Measurements from ENCODE around the gene CHD9. TPM values are rescaled to one million over a fixed set of nuclear protein-coding genes. Genes with fewer than 3 reads are reported as not detected.

The CHD9 gene
- total RNA-seq, 6 experiments from 2014 or later: 19.8 to 44.3 (median 30.2) TPM

DNA sequence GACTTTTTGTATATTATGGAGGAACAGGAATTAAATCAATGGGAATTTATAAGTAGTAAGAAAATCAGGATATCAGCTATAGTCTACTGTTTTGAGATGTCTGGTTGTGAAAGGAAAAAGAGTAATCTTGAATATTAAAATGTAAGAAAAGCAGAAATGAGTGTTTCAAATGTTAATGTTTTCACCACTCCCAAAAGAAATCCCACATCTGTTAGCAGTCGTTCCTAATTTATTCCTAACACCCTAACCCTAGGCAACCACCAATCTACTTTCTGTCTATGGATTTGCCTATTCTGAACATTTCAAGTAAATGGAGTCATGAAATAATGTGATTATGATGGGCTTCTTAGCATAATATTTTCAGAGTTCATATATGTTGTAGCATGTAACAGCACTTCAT is 133.0 kb downstream of the CHD9 start:
- TF ChIP-seq POLR2A (IDR thresholded peaks at IDR 0.05): no peak
- TF ChIP-seq, protein P1, sequence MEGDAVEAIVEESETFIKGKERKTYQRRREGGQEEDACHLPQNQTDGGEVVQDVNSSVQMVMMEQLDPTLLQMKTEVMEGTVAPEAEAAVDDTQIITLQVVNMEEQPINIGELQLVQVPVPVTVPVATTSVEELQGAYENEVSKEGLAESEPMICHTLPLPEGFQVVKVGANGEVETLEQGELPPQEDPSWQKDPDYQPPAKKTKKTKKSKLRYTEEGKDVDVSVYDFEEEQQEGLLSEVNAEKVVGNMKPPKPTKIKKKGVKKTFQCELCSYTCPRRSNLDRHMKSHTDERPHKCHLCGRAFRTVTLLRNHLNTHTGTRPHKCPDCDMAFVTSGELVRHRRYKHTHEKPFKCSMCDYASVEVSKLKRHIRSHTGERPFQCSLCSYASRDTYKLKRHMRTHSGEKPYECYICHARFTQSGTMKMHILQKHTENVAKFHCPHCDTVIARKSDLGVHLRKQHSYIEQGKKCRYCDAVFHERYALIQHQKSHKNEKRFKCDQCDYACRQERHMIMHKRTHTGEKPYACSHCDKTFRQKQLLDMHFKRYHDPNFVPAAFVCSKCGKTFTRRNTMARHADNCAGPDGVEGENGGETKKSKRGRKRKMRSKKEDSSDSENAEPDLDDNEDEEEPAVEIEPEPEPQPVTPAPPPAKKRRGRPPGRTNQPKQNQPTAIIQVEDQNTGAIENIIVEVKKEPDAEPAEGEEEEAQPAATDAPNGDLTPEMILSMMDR (IDR thresholded peaks at IDR 0.05): no peak
- intact Hi-C loops (cut with DNase I): no loop called here
- Histone ChIP-seq H3K27me3 (no peaks in the 10 kb centered on the region), H3K27ac (no peak overlapping the region), H3K4me3 (no peak overlapping the region), H3K36me3 (peaks cover 0 to 3% (median 0%) of the 10 kb centered on the region in 4 donors), H3K4me1 (peaks cover 0 to 8% (median 0%) of the 10 kb centered on the region in 4 donors), H3K9me3 (peaks cover 0 to 7% (median 0%) of the 10 kb centered on the region in 4 donors)
- WGBS (ENCODE audit: insufficient coverage, low coverage, low lambda C conversion rate, missing lambda C conversion rate): 90% methylated on average over 1 of the region's 1 CpG
- DNase-seq (no peak), ATAC-seq (no peak)

DNA sequence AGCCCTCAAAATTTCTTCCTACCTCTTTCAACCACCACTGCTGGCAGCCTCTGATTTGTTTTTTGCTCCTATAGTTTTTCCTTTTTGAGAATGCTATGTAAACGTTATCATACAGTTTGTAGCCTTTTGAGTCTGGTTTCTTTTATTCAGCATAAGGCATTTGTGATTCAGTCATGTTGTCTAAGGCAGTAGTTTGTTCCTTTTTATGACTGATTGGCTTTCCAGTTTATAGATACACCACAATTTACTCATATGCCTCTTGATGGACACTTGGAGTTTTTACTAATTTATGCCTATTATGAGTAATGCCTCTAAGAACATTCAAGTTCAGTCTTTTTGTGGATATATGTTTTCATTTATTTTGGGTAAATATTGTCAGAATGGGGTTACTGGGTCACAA is 136.6 kb downstream of the CHD9 start:
- Histone ChIP-seq H3K27me3 (no peaks in the 10 kb centered on the region), H3K4me1 (no peaks in the 10 kb centered on the region), H3K4me3 (no peak overlapping the region), H3K36me3 (no peaks in the 10 kb centered on the region), H3K9me3 (no peaks in the 10 kb centered on the region), H3K27ac (no peak overlapping the region)
- ATAC-seq (no peak), DNase-seq (no peak)
- 71% methylated on average over 1 of the region's 1 CpG for WGBS (ENCODE audit: insufficient coverage, low coverage, low lambda C conversion rate, missing lambda C conversion rate)
- TF ChIP-seq, protein P1 (IDR thresholded peaks at IDR 0.05): no peak
- TF ChIP-seq POLR2A (IDR thresholded peaks at IDR 0.05): no peak
- intact Hi-C loops (cut with DNase I): no loop called here

DNA sequence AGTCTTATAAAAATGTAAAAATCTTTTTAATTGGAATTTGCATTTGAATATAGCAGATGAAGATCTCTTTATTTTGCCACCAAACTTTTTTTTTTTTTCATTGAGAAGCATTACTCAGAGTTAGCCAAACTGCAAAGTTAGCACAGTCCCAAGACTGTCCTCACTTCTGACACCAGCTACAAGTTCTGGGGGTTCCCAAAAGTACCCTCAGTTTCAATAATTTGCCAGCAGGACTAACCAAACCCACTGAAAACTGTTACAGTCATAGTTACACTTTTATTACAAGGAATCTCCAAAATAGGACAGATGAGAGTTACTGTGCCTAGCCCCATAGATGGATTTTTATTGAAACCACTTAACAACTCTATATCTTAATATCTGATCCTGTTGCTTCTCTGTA is 144.1 kb downstream of the CHD9 start:
- H3K27me3 ChIP-seq: no peaks in the 10 kb centered on the region
- DNase-seq (no peak), ATAC-seq (no peak)
- H3K4me1 ChIP-seq: no peaks in the 10 kb centered on the region
- H3K4me3 ChIP-seq: no peak overlapping the region
- intact Hi-C loops (cut with DNase I): no loop called here
- H3K27ac ChIP-seq: no peak overlapping the region
- H3K9me3 ChIP-seq: no peaks in the 10 kb centered on the region
- TF ChIP-seq POLR2A (IDR thresholded peaks at IDR 0.05): no peak
- TF ChIP-seq, protein P1 (IDR thresholded peaks at IDR 0.05): no peak
- H3K36me3 ChIP-seq: no peaks in the 10 kb centered on the region

DNA sequence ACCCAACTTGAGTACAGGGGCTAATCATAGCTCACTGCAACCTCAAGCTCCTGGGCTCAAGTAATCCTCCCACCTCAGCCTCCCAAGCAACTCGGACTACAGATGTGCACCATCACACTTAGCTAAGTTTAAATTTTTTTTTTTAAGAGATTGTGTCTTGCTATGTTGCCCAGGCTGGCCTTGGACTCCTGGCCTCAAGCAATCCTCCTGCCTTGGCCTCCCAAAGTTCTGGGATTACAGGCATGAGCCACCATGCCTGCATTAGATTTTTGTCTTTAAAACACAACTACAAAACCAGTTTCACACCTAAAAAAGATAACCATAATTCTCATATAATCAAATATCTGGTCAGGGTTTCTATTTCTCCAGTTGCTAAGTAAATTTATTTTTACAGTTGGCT is 147.1 kb downstream of the CHD9 start:
- H3K36me3 ChIP-seq: no peaks in the 10 kb centered on the region
- 89% methylated on average over 1 of the region's 1 CpG for WGBS (ENCODE audit: insufficient coverage, low coverage, low lambda C conversion rate, missing lambda C conversion rate)
- H3K27ac ChIP-seq: no peak overlapping the region
- no peaks in the 10 kb centered on the region for H3K27me3 ChIP-seq
- DNase-seq (no peak), ATAC-seq (no peak)
- intact Hi-C loops (cut with DNase I): no loop called here
- no peaks in the 10 kb centered on the region for H3K9me3 ChIP-seq
- no peak overlapping the region for H3K4me3 ChIP-seq
- H3K4me1 ChIP-seq: no peaks in the 10 kb centered on the region
- TF ChIP-seq, protein P1 (IDR thresholded peaks at IDR 0.05): no peak
- no peak for TF ChIP-seq POLR2A (IDR thresholded peaks at IDR 0.05)

DNA sequence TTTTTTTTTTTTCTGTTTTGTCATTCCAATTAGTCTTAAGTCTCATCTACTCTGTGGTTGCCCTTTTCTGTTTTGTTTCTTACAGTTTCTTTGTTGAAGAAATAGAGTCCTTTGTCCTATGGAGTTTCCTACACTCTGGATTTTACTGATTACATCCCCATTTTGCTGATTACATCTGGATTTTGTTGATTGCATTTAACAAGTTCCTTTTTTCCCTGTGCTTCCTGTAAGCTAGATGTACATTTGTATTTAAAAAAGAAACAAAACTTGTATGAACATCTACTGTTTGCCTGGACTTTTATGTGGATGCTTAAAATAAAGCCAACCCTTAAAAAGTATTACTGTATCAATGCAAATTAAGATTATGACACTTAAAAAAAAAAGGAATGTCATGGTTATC is 147.6 kb downstream of the CHD9 start:
- DNase-seq (no peak), ATAC-seq (no peak)
- Histone ChIP-seq H3K36me3 (no peaks in the 10 kb centered on the region), H3K27me3 (no peaks in the 10 kb centered on the region), H3K4me1 (peaks cover 0 to under 1% (median 0%) of the 10 kb centered on the region in 4 donors), H3K27ac (no peak overlapping the region), H3K9me3 (no peaks in the 10 kb centered on the region), H3K4me3 (no peak overlapping the region)
- no peak for TF ChIP-seq POLR2A (IDR thresholded peaks at IDR 0.05)
- TF ChIP-seq, protein P1 (IDR thresholded peaks at IDR 0.05): no peak
- intact Hi-C loops (cut with DNase I): no loop called here
